Astrocyte of the cerebellum (primary cell): ENCODE results near the gene HS6ST1.
A peak's percentile ranks its signal among the peaks of the same experiment; 100 is the strongest.

Experiments used
- DNase-seq: peaks from one replicate; pipeline ENCODE4 v3.0.0-alpha.2; 2011; ENCODE audit warnings: low read depth
- H3K4me3 ChIP-seq: 2 replicates; pipeline ENCODE4 v1.5.1; 2011; ENCODE audit warnings: mild to moderate bottlenecking, low read depth, low read length, moderate library complexity
- CTCF ChIP-seq: IDR thresholded peaks from 2 replicates; pipeline ENCODE4 v1.5.1; 2012; ENCODE audit warnings: low read length, low read depth, moderate library complexity, mild to moderate bottlenecking; ENCODE audit errors: missing control alignments
- in situ Hi-C: cut with HindIII; loops from 2 replicates; pipeline ENCODE4 v1.10.0; 2017; ENCODE audit warnings: low sequenced_read_pairs

Gene HS6ST1

GRCh38 chr2:128306081-128306930 is 12.4 kb downstream of the HS6ST1 start:
- in situ Hi-C loops = loop anchor here (25.0 kb wide), 2 partner anchors 119 to 956 kb away; no protein-coding TSS in a partner anchor
- peak; percentile 98 for DNase-seq
- TF ChIP-seq CTCF = peak; percentile 63
- H3K4me3 ChIP-seq = no peak overlapping the region

GRCh38 chr2:128305555-128306080 is 13.1 kb downstream of the HS6ST1 start:
- in situ Hi-C loops = loop anchor here (25.0 kb wide), 2 partner anchors 118 to 957 kb away; no protein-coding TSS in a partner anchor
- H3K4me3 ChIP-seq = no peak overlapping the region

GRCh38 chr2:128304715-128305554 is 13.7 kb downstream of the HS6ST1 start:
- no peak for TF ChIP-seq CTCF
- H3K4me3 ChIP-seq = no peak overlapping the region
- peak; percentile 93 for DNase-seq
- in situ Hi-C loops = loop anchor here (5.0 to 25.0 kb wide), 3 partner anchors 43 to 957 kb away; no protein-coding TSS in a partner anchor

More at GRCh38 chr2:128305555-128306080, 13.1 kb downstream of the HS6ST1 start:
- TF ChIP-seq CTCF = no peak
- DNase-seq = no peak

- no peak for DNase-seq
- in situ Hi-C loops = loop anchor here (5.0 to 25.0 kb wide), 3 partner anchors 42 to 958 kb away; no protein-coding TSS in a partner anchor
- TF ChIP-seq CTCF = no peak
- H3K4me3 ChIP-seq = no peak overlapping the region
Observed at GRCh38 chr2:128304330-128304714, 14.3 kb downstream of the HS6ST1 start.

GRCh38 chr2:128303911-128304310 is 14.8 kb downstream of the HS6ST1 start:
- DNase-seq = no peak
- no peak for TF ChIP-seq CTCF
- no peak overlapping the region for H3K4me3 ChIP-seq
- in situ Hi-C loops = loop anchor here (5.0 to 25.0 kb wide), 3 partner anchors 42 to 958 kb away; no protein-coding TSS in a partner anchor
